Spleen (tissue), 7 donors: ENCODE measurements around the gene BUB3.

ENCODE experiments used
- POLR2A ChIP-seq, 3 donors: fragments of 450-650 bp; IDR thresholded peaks; one replicate each; pipeline ENCODE4 v1.5.1; 2017; ENCODE audit warnings: antibody characterized with exemption in 3 of 3, mild to moderate bottlenecking in 1 of 3
- TF ChIP-seq, protein P1 (sequence below), 11 experiments: fragments of 200-600 bp in 7 of 11; fragments of 450-650 bp in 4 of 11; sonication (generic) in 4 of 11; IDR thresholded peaks in 8 of 11; conservative IDR thresholded peaks in 3 of 11; 1 replicate in 7 of 11; 2 replicates in 4 of 11; pipeline versions ENCODE4 v1.4.0 to v1.8.0; 2016 to 2021; ENCODE audit warnings: antibody characterized with exemption in 11 of 11, inconsistent platforms in 4 of 11, mild to moderate bottlenecking in 1 of 11
- donor health status: DM: no; HTN: no; CAD: no; lungs with moderate emphysema.
- donor health status: DM: no; HTN: no; CAD: no.
- donor health status: DM: no; HTN: no; CAD: no.

DNA sequence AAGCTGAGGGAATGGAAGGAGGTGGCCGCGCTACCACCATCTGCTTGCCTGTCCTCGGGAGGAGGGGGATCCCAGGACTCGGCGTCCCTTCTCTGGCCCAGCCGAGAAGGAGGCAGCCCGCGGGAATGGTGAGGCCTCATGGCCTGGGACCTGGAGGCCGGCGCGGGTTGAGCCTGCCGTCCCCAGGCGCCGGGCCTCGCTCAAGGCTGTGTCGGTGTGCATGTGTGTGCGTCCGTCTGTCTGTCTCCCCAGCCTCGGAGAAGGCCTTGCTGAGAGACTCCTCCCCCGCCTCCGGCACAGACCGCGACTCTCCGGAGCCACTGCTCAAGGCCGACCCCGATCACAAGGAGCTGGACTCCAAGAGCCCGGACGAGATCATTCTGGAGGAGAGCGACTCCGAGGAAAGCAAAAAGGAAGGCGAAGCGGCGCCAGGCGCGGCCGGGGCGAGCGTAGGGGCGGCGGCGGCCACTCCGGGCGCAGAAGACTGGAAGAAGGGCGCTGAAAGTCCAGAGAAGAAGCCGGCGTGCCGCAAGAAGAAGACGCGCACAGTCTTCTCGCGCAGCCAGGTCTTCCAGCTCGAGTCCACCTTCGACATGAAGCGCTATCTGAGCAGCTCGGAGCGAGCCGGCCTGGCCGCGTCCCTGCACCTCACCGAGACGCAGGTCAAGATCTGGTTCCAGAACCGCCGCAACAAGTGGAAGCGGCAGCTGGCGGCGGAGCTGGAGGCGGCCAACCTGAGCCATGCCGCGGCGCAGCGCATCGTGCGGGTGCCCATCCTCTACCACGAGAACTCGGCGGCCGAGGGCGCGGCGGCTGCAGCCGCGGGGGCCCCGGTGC, 17.2 kb upstream of the BUB3 start:
- TF ChIP-seq POLR2A (IDR thresholded peaks at IDR 0.05) = no peak
- TF ChIP-seq, protein P1, sequence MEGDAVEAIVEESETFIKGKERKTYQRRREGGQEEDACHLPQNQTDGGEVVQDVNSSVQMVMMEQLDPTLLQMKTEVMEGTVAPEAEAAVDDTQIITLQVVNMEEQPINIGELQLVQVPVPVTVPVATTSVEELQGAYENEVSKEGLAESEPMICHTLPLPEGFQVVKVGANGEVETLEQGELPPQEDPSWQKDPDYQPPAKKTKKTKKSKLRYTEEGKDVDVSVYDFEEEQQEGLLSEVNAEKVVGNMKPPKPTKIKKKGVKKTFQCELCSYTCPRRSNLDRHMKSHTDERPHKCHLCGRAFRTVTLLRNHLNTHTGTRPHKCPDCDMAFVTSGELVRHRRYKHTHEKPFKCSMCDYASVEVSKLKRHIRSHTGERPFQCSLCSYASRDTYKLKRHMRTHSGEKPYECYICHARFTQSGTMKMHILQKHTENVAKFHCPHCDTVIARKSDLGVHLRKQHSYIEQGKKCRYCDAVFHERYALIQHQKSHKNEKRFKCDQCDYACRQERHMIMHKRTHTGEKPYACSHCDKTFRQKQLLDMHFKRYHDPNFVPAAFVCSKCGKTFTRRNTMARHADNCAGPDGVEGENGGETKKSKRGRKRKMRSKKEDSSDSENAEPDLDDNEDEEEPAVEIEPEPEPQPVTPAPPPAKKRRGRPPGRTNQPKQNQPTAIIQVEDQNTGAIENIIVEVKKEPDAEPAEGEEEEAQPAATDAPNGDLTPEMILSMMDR (IDR thresholded peaks at IDR 0.05 in 8 of 11, conservative IDR thresholded peaks at IDR 0.05 in 3 of 11) = no peak
